HG03139 (cell line): ENCODE measurements around the gene SELENOP.
"Not testable (repeated sequence)": the region's sequence is repeated elsewhere in the genome, so short reads cannot be mapped to it uniquely, and the experiment has no call there.

Experiments used
- ATAC-seq: cut with Tn5 transposase; IDR thresholded peaks from one replicate; pipeline ENCODE4 v1.9.1; 2021; ENCODE audit not compliant: unreplicated experiment

The SELENOP gene

DNA sequence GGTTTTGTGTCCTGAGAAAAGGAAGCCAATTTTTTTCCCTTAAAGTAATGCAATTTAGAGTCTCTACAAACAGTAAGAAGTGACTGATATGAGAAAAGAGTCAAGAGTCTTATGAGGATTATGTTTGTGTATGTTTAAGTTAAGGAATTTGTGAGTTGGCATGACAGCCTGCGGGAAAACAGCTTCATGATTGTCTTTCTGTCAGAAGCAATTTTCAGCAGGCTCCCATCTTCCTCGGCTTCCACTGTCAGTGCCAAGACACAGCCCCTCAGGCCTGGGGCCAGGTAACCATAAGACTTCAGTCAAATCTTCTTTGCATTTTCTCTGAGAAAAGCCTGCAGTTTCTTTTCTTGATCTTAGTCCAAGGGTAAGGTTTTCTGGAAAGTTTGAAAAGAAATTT, 17.0 kb upstream of the SELENOP start:
- ATAC-seq: no peak

DNA sequence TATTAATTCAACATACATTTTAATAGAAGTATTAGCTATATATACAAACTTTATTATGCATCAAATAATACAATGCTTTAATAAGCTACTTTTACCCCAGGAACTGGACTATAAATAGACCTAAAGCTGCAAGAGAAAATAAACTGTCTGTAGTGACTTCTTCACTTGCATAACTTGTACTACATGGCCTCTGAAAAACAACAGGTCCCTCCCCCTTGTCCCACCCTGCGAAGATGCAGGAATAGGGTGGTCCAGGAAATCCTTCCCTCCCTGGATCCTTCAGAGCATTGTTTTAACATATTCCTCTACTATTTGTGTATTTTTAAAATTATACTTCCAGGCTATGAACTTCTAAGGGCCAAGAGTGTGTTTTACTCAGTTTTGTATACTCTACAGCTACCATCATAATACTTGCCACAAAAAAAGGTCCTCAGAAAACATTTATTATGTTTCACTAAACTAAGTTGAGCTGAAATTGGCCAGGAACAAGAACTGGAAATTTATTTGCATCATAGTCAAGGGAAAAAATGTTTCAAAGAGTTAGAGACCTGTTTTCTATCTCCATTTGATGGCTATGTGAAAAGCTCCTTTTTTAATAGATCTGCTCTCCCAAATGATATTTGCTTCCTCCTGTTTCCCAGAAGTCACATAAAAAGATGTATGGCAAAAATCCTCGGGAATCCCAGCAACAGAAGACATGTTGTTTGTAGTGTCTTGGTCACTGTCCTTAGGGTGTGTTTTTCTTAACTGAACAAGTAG, 15.2 kb upstream of the SELENOP start:
- ATAC-seq: no peak

- no peak for ATAC-seq
These were observed 13.9 kb upstream of the SELENOP start for GRCh38 chr5:42825422-42826148.

GRCh38 chr5:42824347-42824976, 12.8 kb upstream of the SELENOP start:
- no peak for ATAC-seq

- no peak for ATAC-seq
These were observed 10.9 kb upstream of the SELENOP start for GRCh38 chr5:42822548-42822947.

DNA sequence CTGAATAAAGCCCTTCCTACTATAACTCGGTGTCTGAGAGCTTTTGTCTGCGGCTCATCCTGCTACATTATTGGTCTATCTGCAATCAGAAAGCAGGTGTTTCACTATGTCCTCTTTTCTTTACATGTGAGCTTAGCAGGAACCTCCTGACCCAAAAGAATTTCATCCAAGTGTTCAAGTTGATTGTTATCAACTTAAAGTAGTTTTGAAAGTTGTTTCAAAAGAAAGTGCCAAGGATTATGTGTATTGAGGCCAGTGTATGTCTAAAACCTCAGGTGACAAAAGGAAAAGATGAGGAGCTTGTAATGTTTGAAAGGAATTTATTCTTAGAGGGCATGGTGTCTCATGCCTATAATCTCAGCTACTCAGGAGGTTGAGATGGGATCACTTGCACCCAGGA, 8.1 kb upstream of the SELENOP start:
- no peak for ATAC-seq

GRCh38 chr5:42816546-42816945, 4.9 kb upstream of the SELENOP start:
- ATAC-seq: not testable (repeated sequence)

GRCh38 chr5:42813533-42813932, 1.8 kb upstream of the SELENOP start:
- no peak for ATAC-seq

- ATAC-seq: no peak
These were observed 928 bp upstream of the SELENOP start for GRCh38 chr5:42812620-42813019.

GRCh38 chr5:42810834-42811590, 680 bp downstream of the SELENOP start:
- ATAC-seq: no peak

DNA sequence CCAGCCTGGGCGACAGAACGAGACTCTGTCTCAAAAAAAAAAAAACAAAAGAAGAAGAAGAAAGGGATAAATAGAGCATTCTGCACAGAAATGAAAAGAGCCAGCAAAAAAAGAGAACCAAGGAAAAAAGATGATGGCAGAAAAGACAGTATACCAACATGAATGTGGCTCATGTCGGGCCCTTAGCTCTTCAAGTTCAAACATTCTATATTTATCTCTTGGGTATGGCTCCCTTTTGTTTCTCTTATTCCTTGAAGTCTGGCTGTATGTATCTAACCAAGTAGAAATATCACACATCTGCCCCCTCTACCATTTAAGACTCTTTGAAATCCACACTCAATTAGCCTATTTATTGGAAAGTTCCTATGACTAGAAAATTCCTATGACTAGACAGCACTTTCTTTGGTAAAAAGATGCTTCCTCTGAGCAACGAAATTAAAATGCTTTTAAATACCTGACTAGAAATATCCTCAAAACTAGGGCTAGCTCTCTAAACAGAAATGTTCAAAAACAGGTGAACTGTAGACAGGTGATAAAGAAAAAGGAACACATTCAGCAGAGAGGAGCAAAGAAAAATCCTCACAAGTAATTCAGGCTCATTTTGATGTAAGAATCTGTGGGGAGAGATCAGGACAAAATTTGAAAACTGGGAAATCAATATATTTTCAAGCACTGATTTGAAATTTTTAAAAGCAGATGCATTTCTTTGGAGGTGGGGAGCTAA, 2.6 kb downstream of the SELENOP start:
- ATAC-seq: no peak

GRCh38 chr5:42807722-42808447, 3.8 kb downstream of the SELENOP start:
- no peak for ATAC-seq

- no peak for ATAC-seq
These were observed 4.9 kb downstream of the SELENOP start for GRCh38 chr5:42806701-42807262.

DNA sequence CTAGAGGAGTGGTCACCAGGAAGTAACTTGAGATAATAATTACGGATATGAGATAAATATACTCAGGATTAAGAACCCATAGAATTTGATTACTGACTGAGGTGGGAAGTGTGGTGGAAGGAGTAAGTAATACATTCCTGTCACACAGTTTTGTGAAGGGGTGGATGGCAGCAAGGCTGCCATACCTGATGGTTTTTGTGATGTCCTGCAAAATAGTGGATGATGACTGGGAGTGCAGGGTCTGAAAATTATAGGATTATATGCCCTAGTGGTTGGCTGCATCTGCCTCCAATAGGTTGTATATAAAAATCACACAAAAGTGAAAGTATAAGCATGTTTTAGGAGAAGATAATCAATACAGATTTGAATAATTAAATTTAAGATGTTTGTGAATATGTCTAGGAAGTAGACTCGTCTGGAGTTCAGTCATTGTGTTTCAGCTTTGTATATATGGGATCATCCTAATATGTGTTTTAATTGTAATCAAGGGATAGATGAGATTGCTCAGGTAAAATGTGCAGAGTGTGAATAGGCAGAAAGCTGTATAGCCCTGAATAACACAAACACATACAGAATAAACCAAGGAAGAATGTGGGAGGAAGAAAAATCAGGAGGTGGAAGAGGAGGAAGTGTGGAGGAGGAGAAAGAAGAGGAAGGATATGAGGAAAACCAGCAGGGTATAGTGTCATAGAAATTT, 5.5 kb downstream of the SELENOP start:
- ATAC-seq: no peak

- ATAC-seq: no peak
These were observed 6.9 kb downstream of the SELENOP start for GRCh38 chr5:42804717-42805339.

- no peak for ATAC-seq
These were observed 10.1 kb downstream of the SELENOP start for GRCh38 chr5:42801516-42802166.

DNA sequence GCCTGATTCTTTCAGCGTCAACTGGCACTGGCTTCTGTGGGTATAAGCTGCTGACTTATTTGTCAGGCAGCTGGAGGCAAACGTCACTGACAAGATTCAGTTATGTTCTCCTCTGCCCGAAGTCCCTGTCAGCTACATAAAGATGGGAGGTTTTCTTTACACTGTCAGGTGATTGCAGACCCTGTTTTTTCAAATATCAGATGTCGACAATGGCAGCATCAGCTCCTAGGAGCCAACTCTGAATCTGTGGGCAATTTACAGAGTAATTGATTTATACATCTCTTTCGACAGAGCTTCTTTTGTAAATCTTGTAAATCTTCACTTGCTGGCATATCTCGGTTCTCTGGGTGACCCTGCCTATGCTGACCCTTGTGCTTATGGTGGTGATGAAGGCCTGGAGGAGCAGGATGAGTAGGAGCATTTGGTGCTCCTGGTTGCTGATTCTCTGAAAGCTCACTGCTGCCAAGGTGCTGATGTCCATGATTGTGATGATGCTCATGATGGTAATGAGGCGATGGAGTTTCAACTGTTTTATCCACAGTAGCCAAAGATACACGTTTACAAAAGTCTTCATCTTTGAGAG, 10.9 kb downstream of the SELENOP start:
- ATAC-seq: no peak

DNA sequence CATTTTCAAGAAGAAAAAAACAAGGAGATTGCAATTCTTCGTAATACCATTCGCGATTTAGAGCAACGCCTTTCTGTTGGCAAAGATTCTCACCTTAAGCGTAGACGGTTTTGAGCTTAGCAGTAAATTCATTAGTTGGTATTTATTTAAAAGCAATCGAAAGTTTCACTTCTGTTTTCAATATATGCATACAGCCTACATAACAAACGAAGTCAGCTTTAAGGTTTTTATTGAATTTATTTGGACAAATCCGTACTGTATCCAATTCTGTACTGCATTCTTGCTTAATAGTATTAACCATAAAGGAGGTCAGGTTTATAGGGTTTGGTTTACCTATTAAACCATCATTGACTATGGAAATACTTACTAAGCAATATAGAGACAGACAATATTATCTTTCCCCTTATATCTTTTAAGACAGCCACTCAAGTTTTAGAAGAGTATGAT, 12.0 kb downstream of the SELENOP start:
- no peak for ATAC-seq
